Neural crest cell (in vitro differentiated cells): ENCODE results near the gene HOXA2. TPM values are rescaled to one million over a fixed set of nuclear protein-coding genes. Genes with fewer than 3 reads are reported as not detected.

Experiments
- DNase-seq: peaks from one replicate; pipeline ENCODE4 v3.0.0; 2021; ENCODE audit warnings: low read depth, mixed read lengths, low spot score
- H3K27ac Mint-ChIP-seq: one replicate; pipeline ENCODE4 v1.8.0; 2021; ENCODE audit warnings: mild to moderate bottlenecking, mixed read lengths; ENCODE audit not compliant: unreplicated experiment
- H3K27me3 Mint-ChIP-seq: 2 replicates; pipeline ENCODE4 v1.8.0; 2021; ENCODE audit warnings: low read depth, mild to moderate bottlenecking, mixed read lengths
- H3K36me3 Mint-ChIP-seq: 2 replicates; pipeline ENCODE4 v1.8.0; 2021; ENCODE audit warnings: low read depth, mild to moderate bottlenecking, mixed read lengths
- H3K4me1 Mint-ChIP-seq: 2 replicates; pipeline ENCODE4 v1.8.0; 2021; ENCODE audit warnings: mixed read lengths
- H3K4me3 Mint-ChIP-seq: one replicate; pipeline ENCODE4 v1.8.0; 2021; ENCODE audit warnings: mild to moderate bottlenecking, mixed read lengths
- H3K9me3 Mint-ChIP-seq: 2 replicates; pipeline ENCODE4 v1.8.0; 2021; ENCODE audit warnings: mixed read lengths
- CTCF ChIP-seq: fragments of 200-600 bp; sonication (generic); conservative IDR thresholded peaks from 2 replicates; pipeline ENCODE4 v1.5.0; 2021; ENCODE audit warnings: antibody characterized with exemption, mild to moderate bottlenecking
- total RNA-seq: library from RNA; stranded (reverse); gene quantifications from 2 replicates; pipeline ENCODE4 v1.2.1, GENCODE V29; 2021

Gene HOXA2
- total RNA-seq, 1 donor from 2014 or later: 41.6 TPM

- H3K27ac Mint-ChIP-seq: peak overlapping the region; percentile 97
- H3K4me3 Mint-ChIP-seq: peak overlapping the region; percentile 99
- H3K4me1 Mint-ChIP-seq: peaks cover 77% of the 10 kb centered on the region
- DNase-seq: no peak
- H3K9me3 Mint-ChIP-seq: no peaks in the 10 kb centered on the region
- TF ChIP-seq CTCF: no peak
- peaks cover 13% of the 10 kb centered on the region for H3K36me3 Mint-ChIP-seq
- H3K27me3 Mint-ChIP-seq: peaks cover 97% of the 10 kb centered on the region
Observed at GRCh38 chr7:27107391-27108381, 5.2 kb upstream of the HOXA2 start.

DNA sequence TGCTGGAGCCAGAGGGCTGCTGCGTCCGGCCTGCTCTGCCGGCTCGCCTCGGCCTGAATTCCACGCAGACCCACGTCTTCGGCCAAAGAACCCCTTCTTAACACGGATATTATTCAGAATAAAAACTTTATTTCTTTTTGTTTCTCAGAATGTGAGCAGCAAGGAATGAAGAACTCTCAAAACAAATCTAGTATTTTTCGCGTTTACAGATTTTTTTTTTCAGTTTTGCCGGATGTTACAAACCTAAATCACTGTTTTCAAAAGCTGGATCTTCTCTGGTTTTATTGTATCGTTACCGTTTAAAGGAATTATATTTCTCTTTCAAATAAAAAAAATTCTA lies 4.4 kb upstream of the HOXA2 start:
- Mint-ChIP-seq H3K4me3 (peak overlapping the region; percentile 99), H3K27me3 (peaks cover 96% of the 10 kb centered on the region), H3K27ac (peak overlapping the region; percentile 97)

DNA sequence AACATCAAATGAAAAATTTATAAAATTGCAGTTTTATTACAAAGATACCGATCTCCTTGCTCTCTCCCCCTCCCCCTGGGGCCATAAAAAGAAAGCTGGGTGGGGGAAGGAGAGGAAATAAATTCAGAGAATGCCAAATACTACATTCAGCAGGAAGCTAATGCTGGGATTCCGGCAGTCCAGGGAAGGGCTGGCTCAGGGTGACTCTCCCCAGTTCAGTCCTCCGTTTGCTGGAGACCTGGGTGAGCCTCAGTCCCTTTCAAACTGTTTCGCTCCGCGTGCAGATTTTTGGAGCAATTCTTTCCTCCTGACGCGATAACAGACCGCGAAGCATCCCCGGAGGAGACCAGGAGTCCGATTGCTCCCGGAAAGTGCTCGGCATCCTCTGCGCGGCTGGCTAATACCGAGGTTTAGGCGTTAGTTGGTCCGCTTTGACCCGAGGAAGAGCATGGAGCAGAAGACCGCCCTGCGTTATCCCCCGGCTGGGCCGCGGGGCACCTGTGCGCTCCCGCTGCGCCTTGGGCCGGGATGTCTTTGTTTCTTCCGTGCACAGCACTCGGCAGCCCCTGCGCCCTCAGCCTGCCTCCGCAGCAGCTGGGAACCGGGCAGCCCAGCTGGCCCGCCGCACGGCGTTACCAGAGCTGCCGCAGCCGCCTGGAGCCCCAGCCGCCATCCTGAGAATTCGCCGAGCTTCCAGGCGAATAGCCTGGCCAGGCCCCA lies 3.9 kb upstream of the HOXA2 start:
- no peaks in the 10 kb centered on the region for H3K9me3 Mint-ChIP-seq
- H3K4me1 Mint-ChIP-seq: peaks cover 80% of the 10 kb centered on the region
- peak overlapping the region; percentile 97 for H3K27ac Mint-ChIP-seq
- H3K4me3 Mint-ChIP-seq: peak overlapping the region; percentile 99
- peaks cover 96% of the 10 kb centered on the region for H3K27me3 Mint-ChIP-seq
- no peak for DNase-seq
- no peak for TF ChIP-seq CTCF
- peaks cover 17% of the 10 kb centered on the region for H3K36me3 Mint-ChIP-seq

More for the DNA sequence above, 4.4 kb upstream of the HOXA2 start:
- Mint-ChIP-seq H3K4me1 (peaks cover 81% of the 10 kb centered on the region), H3K36me3 (peaks cover 13% of the 10 kb centered on the region), H3K9me3 (no peaks in the 10 kb centered on the region)
- TF ChIP-seq CTCF: no peak
- no peak for DNase-seq

GRCh38 chr7:27105301-27106031 lies 3.0 kb upstream of the HOXA2 start:
- H3K4me3 Mint-ChIP-seq: peak overlapping the region; percentile 99
- no peak for DNase-seq

More at GRCh38 chr7:27105301-27106031, 3.0 kb upstream of the HOXA2 start:
- no peaks in the 10 kb centered on the region for H3K9me3 Mint-ChIP-seq
- H3K4me1 Mint-ChIP-seq: peaks cover 81% of the 10 kb centered on the region
- peaks cover 96% of the 10 kb centered on the region for H3K27me3 Mint-ChIP-seq
- peaks cover 22% of the 10 kb centered on the region for H3K36me3 Mint-ChIP-seq
- peak overlapping the region; percentile 97 for H3K27ac Mint-ChIP-seq
- TF ChIP-seq CTCF: no peak
